Endothelial cell of umbilical vein (primary cell): ENCODE data around the gene SIPA1L3.

Source experiments
- CTCF ChIP-seq, 2 donors: IDR thresholded peaks; 1 replicate in 1 of 2; 2 replicates in 1 of 2; pipeline ENCODE4 v1.5.1; 2011; ENCODE audit warnings: low read length in 2 of 2, mild to moderate bottlenecking in 2 of 2, moderate library complexity in 2 of 2, control low read depth in 1 of 2, inconsistent platforms in 1 of 2, low read depth in 1 of 2; ENCODE audit not compliant: insufficient read depth in 1 of 2; ENCODE audit errors: extremely low read depth in 1 of 2
- EZH2 ChIP-seq: IDR thresholded peaks from 2 replicates; pipeline ENCODE4 v1.6.1; 2012; ENCODE audit warnings: borderline replicate concordance, low read depth, mild to moderate bottlenecking, moderate library complexity, low read length, inconsistent platforms; ENCODE audit not compliant: severe bottlenecking
- JUN ChIP-seq: IDR thresholded peaks from 2 replicates; pipeline ENCODE4 v1.6.1; 2011; ENCODE audit warnings: borderline replicate concordance, low read depth; ENCODE audit not compliant: insufficient read length, insufficient read depth
- POLR2A ChIP-seq: IDR thresholded peaks from 2 replicates; pipeline ENCODE4 v1.6.1; 2012; ENCODE audit warnings: low read depth, mild to moderate bottlenecking, control low read depth, low read length
- TF ChIP-seq, protein P1 (sequence below): IDR thresholded peaks from 2 replicates; pipeline ENCODE4 v1.6.1; 2011; ENCODE audit not compliant: insufficient read depth, insufficient read length

- TF ChIP-seq CTCF (IDR thresholded peaks at IDR 0.05; ENCODE audit: extremely low read depth in 1 of 2, insufficient read depth in 1 of 2, low read depth in 1 of 2, low read length in 2 of 2): no peak
- TF ChIP-seq EZH2: no peak
- TF ChIP-seq POLR2A: no peak
- TF ChIP-seq, protein P1, sequence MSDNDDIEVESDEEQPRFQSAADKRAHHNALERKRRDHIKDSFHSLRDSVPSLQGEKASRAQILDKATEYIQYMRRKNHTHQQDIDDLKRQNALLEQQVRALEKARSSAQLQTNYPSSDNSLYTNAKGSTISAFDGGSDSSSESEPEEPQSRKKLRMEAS: no peak
- TF ChIP-seq JUN: no peak
Measured at GRCh38 chr19:38015761-38016160, 108.8 kb downstream of the SIPA1L3 start.
